Astrocyte (in vitro differentiated cells and primary cell): ENCODE measurements around the gene GNGT1.
"Not testable (repeated sequence)": the region's sequence is repeated elsewhere in the genome, so short reads cannot be mapped to it uniquely, and the experiment has no call there.

Experiments
- EZH2 ChIP-seq: IDR thresholded peaks from 2 replicates; pipeline ENCODE4 v1.6.1; 2012; ENCODE audit warnings: mild to moderate bottlenecking, low read length, inconsistent platforms; ENCODE audit not compliant: insufficient read depth
- TF ChIP-seq, protein P1 (sequence below): IDR thresholded peaks from 2 replicates; pipeline ENCODE4 v1.5.1; 2011; ENCODE audit warnings: low read depth, mild to moderate bottlenecking, inconsistent platforms, low read length, moderate library complexity; ENCODE audit not compliant: insufficient read depth

DNA sequence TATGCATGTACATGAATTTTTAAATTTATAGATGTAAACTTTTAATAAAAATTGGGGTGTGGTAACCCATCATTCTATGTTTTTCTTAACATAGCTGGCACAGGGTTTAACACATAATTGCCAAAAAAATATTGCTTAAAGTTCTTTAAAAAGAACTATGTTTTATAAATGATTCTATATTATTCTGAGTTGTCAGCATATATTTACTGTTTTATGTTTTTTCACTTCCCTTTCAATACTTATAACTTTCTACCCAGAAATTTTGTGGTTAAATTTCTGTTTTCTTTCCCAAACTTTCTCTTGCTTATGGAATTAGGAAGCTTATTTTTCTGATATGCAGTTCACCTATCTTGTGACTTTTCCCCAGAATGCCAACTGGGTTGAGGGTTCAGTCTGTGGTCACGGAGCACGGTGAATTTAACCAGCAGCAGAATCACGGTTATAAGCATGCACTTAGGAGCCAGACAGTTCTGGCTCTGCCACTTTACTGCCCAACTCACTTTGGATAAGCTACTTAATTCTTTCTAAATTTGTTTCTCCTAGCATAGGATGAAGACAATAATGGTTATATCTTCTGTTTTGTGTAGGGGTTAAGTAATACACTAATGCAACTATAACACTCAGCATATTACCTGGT lies 9.0 kb downstream of the GNGT1 start:
- TF ChIP-seq, protein P1, sequence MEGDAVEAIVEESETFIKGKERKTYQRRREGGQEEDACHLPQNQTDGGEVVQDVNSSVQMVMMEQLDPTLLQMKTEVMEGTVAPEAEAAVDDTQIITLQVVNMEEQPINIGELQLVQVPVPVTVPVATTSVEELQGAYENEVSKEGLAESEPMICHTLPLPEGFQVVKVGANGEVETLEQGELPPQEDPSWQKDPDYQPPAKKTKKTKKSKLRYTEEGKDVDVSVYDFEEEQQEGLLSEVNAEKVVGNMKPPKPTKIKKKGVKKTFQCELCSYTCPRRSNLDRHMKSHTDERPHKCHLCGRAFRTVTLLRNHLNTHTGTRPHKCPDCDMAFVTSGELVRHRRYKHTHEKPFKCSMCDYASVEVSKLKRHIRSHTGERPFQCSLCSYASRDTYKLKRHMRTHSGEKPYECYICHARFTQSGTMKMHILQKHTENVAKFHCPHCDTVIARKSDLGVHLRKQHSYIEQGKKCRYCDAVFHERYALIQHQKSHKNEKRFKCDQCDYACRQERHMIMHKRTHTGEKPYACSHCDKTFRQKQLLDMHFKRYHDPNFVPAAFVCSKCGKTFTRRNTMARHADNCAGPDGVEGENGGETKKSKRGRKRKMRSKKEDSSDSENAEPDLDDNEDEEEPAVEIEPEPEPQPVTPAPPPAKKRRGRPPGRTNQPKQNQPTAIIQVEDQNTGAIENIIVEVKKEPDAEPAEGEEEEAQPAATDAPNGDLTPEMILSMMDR, result not testable (repeated sequence)
- TF ChIP-seq EZH2, result not testable (repeated sequence)
